PFSK-1 (cell line): ENCODE measurements around the gene PLXNA1. TPM values are rescaled to one million over a fixed set of nuclear protein-coding genes. Genes with fewer than 3 reads are reported as not detected.

ENCODE experiments used
- FOXP2 ChIP-seq: optimal IDR thresholded peaks from 2 replicates; pipeline ENCODE3; 2011; ENCODE audit warnings: borderline replicate concordance, control low read depth, inconsistent platforms; ENCODE audit not compliant: insufficient read depth; ENCODE audit errors: extremely low read length, extremely low read depth
- POLR2AphosphoS5 ChIP-seq: IDR thresholded peaks from 2 replicates; pipeline ENCODE4 v1.6.1; 2012; ENCODE audit warnings: low read depth, mild to moderate bottlenecking, control low read depth, low read length, moderate library complexity
- REST ChIP-seq, 2 experiments: IDR thresholded peaks; 2 replicates each; pipeline versions ENCODE4 v1.6.1 to v1.8.0; 2011 to 2012; ENCODE audit warnings: low read depth in 2 of 2, low read length in 2 of 2, control low read depth in 1 of 2, inconsistent platforms in 1 of 2, mild to moderate bottlenecking in 1 of 2, moderate library complexity in 1 of 2; ENCODE audit not compliant: insufficient read depth in 1 of 2
- SIN3A ChIP-seq: IDR thresholded peaks from 2 replicates; pipeline ENCODE4 v1.6.1; 2012; ENCODE audit warnings: mild to moderate bottlenecking, low read length, moderate library complexity, borderline replicate concordance; ENCODE audit not compliant: insufficient read depth
- TAF1 ChIP-seq: IDR thresholded peaks from 2 replicates; pipeline ENCODE4 v1.6.1; 2012; ENCODE audit warnings: low read length, control low read depth, borderline replicate concordance; ENCODE audit not compliant: insufficient read depth
- polyA plus RNA-seq: library from polyadenylated mRNA; unstranded; fragments of >200 nt; gene quantifications from one replicate; pipeline ENCODE4 v1.2.1, GENCODE V29; 2012; ENCODE audit warnings: low read depth, missing spikeins; ENCODE audit not compliant: insufficient read length

The PLXNA1 gene
- 63.8 TPM for polyA plus RNA-seq

GRCh38 chr3:126982471-126983175 is at the start of gene PLXNA1:
PLXNA1 (plus strand) TSS chr3:126983115; CDS start chr3:126988594, 5,479 bp downstream.
- 0 out of 2 replicates have a peak, but pooled peaks have one; percentile 40 for TF ChIP-seq TAF1
- TF ChIP-seq SIN3A, result no peak
- TF ChIP-seq FOXP2, result peak; percentile 82

- TF ChIP-seq SIN3A, result no peak
- no peak for TF ChIP-seq POLR2AphosphoS5
- TF ChIP-seq TAF1, result no peak
- no peak for TF ChIP-seq REST (IDR thresholded peaks at IDR 0.05; ENCODE audit: insufficient read depth in 1 of 2, low read depth in 2 of 2, low read length in 2 of 2)
These were observed 48.8 kb upstream of the PLXNA1 start for GRCh38 chr3:126934031-126934531.

GRCh38 chr3:126934991-126935390 is 47.9 kb upstream of the PLXNA1 start:
- TF ChIP-seq TAF1 (no peak), SIN3A (no peak), POLR2AphosphoS5 (no peak), FOXP2 (no peak), REST (IDR thresholded peaks at IDR 0.05; ENCODE audit: insufficient read depth in 1 of 2, low read depth in 2 of 2, low read length in 2 of 2) (no peak)

GRCh38 chr3:126935756-126936509 is 47.0 kb upstream of the PLXNA1 start:
- TF ChIP-seq FOXP2 (no peak), SIN3A (no peak), POLR2AphosphoS5 (no peak), TAF1 (no peak), REST (IDR thresholded peaks at IDR 0.05; ENCODE audit: insufficient read depth in 1 of 2, low read depth in 2 of 2, low read length in 2 of 2) (no peak)

- TF ChIP-seq SIN3A (no peak), TAF1 (no peak), REST (IDR thresholded peaks at IDR 0.05; ENCODE audit: insufficient read depth in 1 of 2, low read depth in 2 of 2, low read length in 2 of 2) (no peak), FOXP2 (no peak), POLR2AphosphoS5 (no peak)
These were observed 46.0 kb upstream of the PLXNA1 start for GRCh38 chr3:126936853-126937425.
